Fibroblast of the aortic adventitia (primary cell): ENCODE data around the gene FRMPD3. TPM values are rescaled to one million over a fixed set of nuclear protein-coding genes. Genes with fewer than 3 reads are reported as not detected.

Source experiments
- DNase-seq: peaks from one replicate; pipeline ENCODE4 v3.0.0-alpha.2; 2010; ENCODE audit warnings: low read depth
- H3K4me3 ChIP-seq: 2 replicates; pipeline ENCODE4 v1.5.1; 2011; ENCODE audit warnings: low read depth, mild to moderate bottlenecking, control low read depth, low read length, moderate library complexity
- CTCF ChIP-seq: IDR thresholded peaks from 2 replicates; pipeline ENCODE4 v1.5.1; 2011; ENCODE audit warnings: mild to moderate bottlenecking, low read length, control low read depth, inconsistent platforms; ENCODE audit not compliant: insufficient read depth
- total RNA-seq: library from RNA; depleted of rRNA; stranded (reverse); fragments of >200 nt; gene quantifications from 2 replicates; pipeline ENCODE4 v1.2.3, GENCODE V29; 2012; ENCODE audit warnings: low replicate concordance

FRMPD3 gene
- total RNA-seq, 1 donor, result 0.09 TPM

GRCh38 chrX:107442914-107443527 is 6.4 kb upstream of the FRMPD3 start:
- TF ChIP-seq CTCF, result no peak
- no peak for DNase-seq
- H3K4me3 ChIP-seq, result no peak overlapping the region

- no peak for DNase-seq
- no peak for TF ChIP-seq CTCF
- no peak overlapping the region for H3K4me3 ChIP-seq
Observed at GRCh38 chrX:107445146-107445545, 4.3 kb upstream of the FRMPD3 start.

- no peak overlapping the region for H3K4me3 ChIP-seq
- TF ChIP-seq CTCF, result no peak
- DNase-seq, result no peak
Observed at GRCh38 chrX:107445631-107446030, 3.8 kb upstream of the FRMPD3 start.

GRCh38 chrX:107447642-107448041 is 1.8 kb upstream of the FRMPD3 start:
- peak; percentile 17 for DNase-seq
- no peak for TF ChIP-seq CTCF
- no peak overlapping the region for H3K4me3 ChIP-seq

GRCh38 chrX:107448625-107448997 is 841 bp upstream of the FRMPD3 start:
- no peak for DNase-seq
- TF ChIP-seq CTCF, result no peak
- H3K4me3 ChIP-seq, result no peak overlapping the region

GRCh38 chrX:107450823-107451509 is 1.5 kb downstream of the FRMPD3 start:
- H3K4me3 ChIP-seq, result no peak overlapping the region
- TF ChIP-seq CTCF, result no peak
- no peak for DNase-seq

GRCh38 chrX:107451731-107452130 is 2.3 kb downstream of the FRMPD3 start:
- no peak overlapping the region for H3K4me3 ChIP-seq
- no peak for DNase-seq
- TF ChIP-seq CTCF, result no peak
